T-helper 17 cell (primary cell): ENCODE measurements around the gene ZFP91. TPM values are rescaled to one million over a fixed set of nuclear protein-coding genes. Genes with fewer than 3 reads are reported as not detected.
"Not testable (repeated sequence)": the region's sequence is repeated elsewhere in the genome, so short reads cannot be mapped to it uniquely, and the experiment has no call there.

Experiments
- ATAC-seq: fragments of 150-1000 bp; cut with Tn5 transposase; 2 replicates; pipeline ENCODE4 v1.10.0; 2021; ENCODE audit warnings: mild to moderate bottlenecking, moderate library complexity
- DNase-seq, 3 donors: peaks; one replicate each; pipeline versions ENCODE4 v3.0.0 to v3.0.0-alpha.2; 2020 to 2021
- H3K9me3 ChIP-seq: one replicate; pipeline ENCODE4 v1.7.0; 2013; ENCODE audit warnings: low read length, mild to moderate bottlenecking; ENCODE audit not compliant: control insufficient read depth, poor library complexity, severe bottlenecking
- H3K27ac Mint-ChIP-seq: one replicate; pipeline ENCODE4 v1.8.0; 2022; ENCODE audit warnings: mild to moderate bottlenecking, moderate library complexity, mixed read lengths
- H3K27me3 Mint-ChIP-seq: one replicate; pipeline ENCODE4 v1.8.0; 2022; ENCODE audit warnings: mixed read lengths
- H3K36me3 Mint-ChIP-seq: one replicate; pipeline ENCODE4 v1.8.0; 2022; ENCODE audit warnings: low read depth, mixed read lengths
- H3K4me1 Mint-ChIP-seq: one replicate; pipeline ENCODE4 v1.8.0; 2022; ENCODE audit warnings: mild to moderate bottlenecking, mixed read lengths
- H3K4me3 Mint-ChIP-seq: one replicate; pipeline ENCODE4 v1.8.0; 2022; ENCODE audit warnings: mild to moderate bottlenecking, moderate library complexity, mixed read lengths
- total RNA-seq, 4 donors: library from RNA in 2 of 4; stranded (reverse) in 2 of 4; gene quantifications; one replicate each; pipeline ENCODE4 v1.2.3 and lab custom pipeline; 2022 to 2026

The ZFP91 gene, protein sequence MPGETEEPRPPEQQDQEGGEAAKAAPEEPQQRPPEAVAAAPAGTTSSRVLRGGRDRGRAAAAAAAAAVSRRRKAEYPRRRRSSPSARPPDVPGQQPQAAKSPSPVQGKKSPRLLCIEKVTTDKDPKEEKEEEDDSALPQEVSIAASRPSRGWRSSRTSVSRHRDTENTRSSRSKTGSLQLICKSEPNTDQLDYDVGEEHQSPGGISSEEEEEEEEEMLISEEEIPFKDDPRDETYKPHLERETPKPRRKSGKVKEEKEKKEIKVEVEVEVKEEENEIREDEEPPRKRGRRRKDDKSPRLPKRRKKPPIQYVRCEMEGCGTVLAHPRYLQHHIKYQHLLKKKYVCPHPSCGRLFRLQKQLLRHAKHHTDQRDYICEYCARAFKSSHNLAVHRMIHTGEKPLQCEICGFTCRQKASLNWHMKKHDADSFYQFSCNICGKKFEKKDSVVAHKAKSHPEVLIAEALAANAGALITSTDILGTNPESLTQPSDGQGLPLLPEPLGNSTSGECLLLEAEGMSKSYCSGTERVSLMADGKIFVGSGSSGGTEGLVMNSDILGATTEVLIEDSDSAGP
- total RNA-seq (10 to 100 TPM; 36.1 to 43.2 TPM), total RNA-seq (lab: John Stamatoyannopoulos, UW) (63.0 to 79.7 reads per million in 2 donors)

DNA sequence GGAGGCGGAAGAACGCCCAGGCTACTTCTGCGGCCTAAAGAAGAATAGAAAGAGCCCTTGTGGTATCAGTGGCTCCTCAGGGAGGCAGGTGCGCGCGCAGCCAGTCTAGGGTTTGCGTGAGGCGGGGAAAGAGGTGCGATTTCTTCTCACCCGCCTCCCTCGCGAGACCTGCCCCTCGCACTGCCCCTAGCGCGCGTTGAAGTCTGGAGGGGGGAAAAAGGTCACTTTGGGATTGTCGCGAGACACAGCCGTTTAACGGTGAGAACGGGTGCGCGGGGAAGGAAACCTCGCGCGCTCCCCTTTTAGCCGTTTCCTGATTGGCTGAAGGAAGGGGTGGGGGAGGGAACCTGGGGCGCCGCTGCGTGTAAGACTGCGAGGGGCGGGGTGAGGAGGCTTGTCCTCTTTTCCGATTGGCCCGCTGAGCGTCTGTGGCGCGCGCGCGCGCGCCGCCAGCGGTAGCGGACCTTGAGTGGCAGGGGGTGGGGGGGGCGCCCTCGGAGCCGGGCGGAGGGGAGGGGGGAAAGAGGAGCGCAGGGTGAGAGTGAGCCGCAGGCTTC, at the start of gene ZFP91:
TSS of gene ZFP91 (plus strand) at position 429 of the 557 bp plus-strand sequence. CDS start 219 bp downstream, outside the sequence.
- peak within 1 kb of the TSS; percentile 100 for H3K27ac Mint-ChIP-seq
- peak; percentile 83 to 97 (median 95) for DNase-seq
- no peaks in the 10 kb centered on the region for H3K27me3 Mint-ChIP-seq
- ATAC-seq, result peak; percentile 63
- H3K36me3 Mint-ChIP-seq, result peaks cover 7% of the 10 kb centered on the region
- peaks cover 55% of the 10 kb centered on the region for H3K4me1 Mint-ChIP-seq
- no peaks in the 10 kb centered on the region for H3K9me3 ChIP-seq
- peak within 1 kb of the TSS; percentile 98 for H3K4me3 Mint-ChIP-seq

DNA sequence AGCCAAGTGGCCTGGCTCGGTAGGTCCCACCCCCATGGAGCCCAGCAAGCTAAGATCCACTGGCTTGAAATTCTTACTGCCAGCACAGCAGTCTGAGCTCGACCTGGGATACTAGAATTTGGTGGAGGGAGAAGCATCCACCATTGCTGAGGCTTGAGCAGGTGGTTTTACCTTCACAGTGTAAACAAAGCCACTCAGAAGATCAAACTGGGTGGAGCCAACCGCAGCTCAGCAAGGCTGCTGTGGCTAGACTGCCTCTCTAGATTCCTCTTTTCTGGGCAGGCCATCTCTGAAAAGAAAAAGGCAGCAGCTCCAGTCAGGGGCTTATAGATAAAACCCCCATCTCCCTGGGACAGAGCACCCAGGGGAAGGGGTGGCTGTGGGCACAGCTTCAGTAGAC, 48.6 kb upstream of the ZFP91 start:
- ATAC-seq (peak; percentile 79), DNase-seq (no peak)
- Mint-ChIP-seq H3K36me3 (peaks cover 19% of the 10 kb centered on the region), H3K27me3 (no peaks in the 10 kb centered on the region), H3K4me3 (no peak overlapping the region), H3K4me1 (peaks cover 34% of the 10 kb centered on the region), H3K27ac (peak overlapping the region; percentile 94)
- H3K9me3 ChIP-seq, result no peaks in the 10 kb centered on the region

DNA sequence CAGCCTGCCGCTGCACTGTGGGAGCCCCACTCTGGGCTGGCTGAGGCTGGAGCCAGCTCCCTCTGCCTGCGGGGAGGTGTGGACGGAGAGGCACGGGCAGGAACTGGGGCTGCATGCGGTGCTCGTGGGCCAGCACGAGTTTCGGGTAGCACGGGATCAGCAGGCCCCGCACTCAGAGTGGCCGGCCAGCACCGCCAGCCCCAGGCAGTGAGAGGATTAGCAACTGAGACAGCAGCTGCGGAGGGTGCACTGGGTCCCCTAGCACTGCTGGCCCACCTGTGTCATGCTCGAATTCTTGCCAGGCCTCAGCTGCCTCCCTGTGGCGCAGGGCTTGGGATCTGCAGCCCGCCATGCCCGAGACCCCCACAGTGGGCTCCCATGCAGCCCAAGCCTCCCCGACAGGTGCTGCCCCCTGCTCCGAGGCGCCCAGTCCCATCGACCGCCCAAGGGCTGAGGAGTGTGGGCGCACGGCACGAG, 47.0 kb upstream of the ZFP91 start:
- ATAC-seq, result no peak

DNA sequence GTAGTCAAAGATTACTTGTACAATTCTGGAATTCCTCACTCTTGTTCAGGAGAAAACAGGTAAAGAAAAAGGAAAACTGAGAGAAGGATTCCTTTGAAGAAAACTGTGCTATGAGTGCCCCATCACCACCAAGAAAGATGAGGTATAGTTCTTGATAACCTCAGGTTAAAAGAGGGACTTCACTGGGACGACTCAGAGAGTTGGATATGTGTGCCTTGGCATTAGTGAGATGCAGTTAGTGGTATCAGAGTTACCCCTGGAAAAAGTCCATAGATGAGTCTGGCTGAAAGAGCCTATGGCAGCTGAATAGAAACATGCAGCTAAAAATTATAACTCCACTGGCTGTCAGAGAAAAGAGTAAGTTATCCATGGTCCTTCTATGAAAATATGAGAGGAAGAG, 32.0 kb upstream of the ZFP91 start:
- H3K9me3 ChIP-seq, result no peaks in the 10 kb centered on the region
- Mint-ChIP-seq H3K27me3 (no peaks in the 10 kb centered on the region), H3K36me3 (peaks cover 21% of the 10 kb centered on the region), H3K4me3 (no peak overlapping the region), H3K4me1 (peaks cover 8% of the 10 kb centered on the region), H3K27ac (no peak overlapping the region)
- DNase-seq (no peak), ATAC-seq (no peak)

More for the DNA sequence above, 47.0 kb upstream of the ZFP91 start:
- H3K4me1 Mint-ChIP-seq, result peaks cover 32% of the 10 kb centered on the region
- DNase-seq, result no peak
- H3K36me3 Mint-ChIP-seq, result peaks cover 17% of the 10 kb centered on the region
- H3K4me3 Mint-ChIP-seq, result no peak overlapping the region
- no peaks in the 10 kb centered on the region for H3K27me3 Mint-ChIP-seq
- no peaks in the 10 kb centered on the region for H3K9me3 ChIP-seq
- H3K27ac Mint-ChIP-seq, result no peak overlapping the region

DNA sequence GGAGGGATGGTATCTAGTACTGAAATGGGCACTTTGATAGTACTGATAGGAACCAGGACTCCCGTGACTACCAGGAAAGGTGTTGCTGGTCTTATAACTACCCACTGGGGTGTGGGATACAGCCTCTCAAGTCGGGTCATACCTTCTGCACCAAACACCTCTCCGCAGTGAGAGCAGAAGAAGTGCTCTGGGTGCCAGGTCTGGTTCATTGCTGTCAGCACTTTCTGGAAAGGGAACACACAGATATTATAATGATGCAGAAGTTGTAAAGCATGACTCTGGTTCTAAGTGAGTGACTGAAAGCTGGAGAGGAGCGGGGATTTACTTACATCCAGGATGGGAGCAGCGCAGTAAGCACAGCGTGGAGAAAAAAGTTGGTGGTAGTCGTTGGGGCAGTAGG, 29.2 kb upstream of the ZFP91 start:
- H3K9me3 ChIP-seq, result no peaks in the 10 kb centered on the region
- no peaks in the 10 kb centered on the region for H3K27me3 Mint-ChIP-seq
- DNase-seq (no peak), ATAC-seq (no peak)
- H3K4me3 Mint-ChIP-seq, result no peak overlapping the region
- peak overlapping the region; percentile 78 for H3K27ac Mint-ChIP-seq
- peaks cover 33% of the 10 kb centered on the region for H3K36me3 Mint-ChIP-seq
- peaks cover 13% of the 10 kb centered on the region for H3K4me1 Mint-ChIP-seq

DNA sequence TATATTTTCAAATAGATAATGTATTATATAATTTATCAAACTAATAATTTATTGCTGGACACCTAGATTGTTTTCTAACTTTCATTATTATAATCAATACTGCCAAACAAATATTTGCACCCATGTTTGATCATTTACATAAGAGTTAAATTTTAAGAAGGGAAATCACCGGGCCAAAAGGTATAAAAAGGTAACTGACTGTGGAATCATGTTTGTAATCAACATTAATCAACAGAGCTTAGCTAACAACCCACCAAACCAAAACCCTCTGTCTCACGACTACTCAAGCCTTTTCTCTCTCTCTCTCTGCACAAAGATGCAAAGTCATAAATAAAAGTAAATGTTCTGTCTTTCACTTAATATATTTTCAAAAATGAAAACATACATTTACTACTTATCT, 18.0 kb upstream of the ZFP91 start:
- Mint-ChIP-seq H3K4me3 (no peak overlapping the region), H3K27ac (peak overlapping the region; percentile 95), H3K27me3 (no peaks in the 10 kb centered on the region), H3K4me1 (peaks cover 47% of the 10 kb centered on the region), H3K36me3 (peaks cover 10% of the 10 kb centered on the region)
- no peaks in the 10 kb centered on the region for H3K9me3 ChIP-seq
- ATAC-seq (no peak), DNase-seq (no peak)

DNA sequence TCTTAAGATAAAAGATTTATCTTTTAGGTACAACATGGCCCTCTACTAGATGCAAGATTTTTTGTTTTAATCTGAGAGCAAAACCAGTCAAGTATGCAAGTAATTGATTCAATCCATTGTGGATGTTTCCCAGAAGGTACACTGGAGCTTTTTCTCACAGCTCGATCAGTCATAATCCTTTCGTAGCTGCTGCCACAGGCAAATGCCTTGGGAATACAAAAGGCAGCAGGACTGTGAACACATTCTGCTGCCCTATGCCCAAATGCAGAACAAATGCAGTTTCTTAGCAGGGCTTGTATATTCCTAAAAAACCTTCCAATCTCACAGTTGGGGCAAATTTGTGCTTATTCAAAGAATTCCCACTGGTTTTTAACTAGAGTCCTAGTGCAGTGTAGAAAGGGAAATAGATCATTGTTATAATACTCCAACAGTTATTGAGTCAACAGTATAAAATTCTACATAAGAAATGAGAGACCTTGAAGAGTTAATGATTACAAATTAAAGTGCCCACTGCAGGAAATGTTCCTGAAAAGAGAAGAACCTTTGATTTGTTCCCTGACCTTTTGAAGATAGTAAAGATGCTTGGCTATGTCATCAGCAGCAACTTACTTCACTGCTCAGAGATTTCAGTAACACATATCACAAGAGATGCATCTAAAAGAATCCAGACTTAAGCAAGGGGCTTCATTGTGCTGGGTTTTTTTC, 17.3 kb upstream of the ZFP91 start:
- Mint-ChIP-seq H3K27ac (peak overlapping the region; percentile 95), H3K4me3 (no peak overlapping the region), H3K4me1 (peaks cover 47% of the 10 kb centered on the region), H3K27me3 (no peaks in the 10 kb centered on the region), H3K36me3 (peaks cover 10% of the 10 kb centered on the region)
- no peaks in the 10 kb centered on the region for H3K9me3 ChIP-seq
- DNase-seq, result no peak
- ATAC-seq, result no peak

DNA sequence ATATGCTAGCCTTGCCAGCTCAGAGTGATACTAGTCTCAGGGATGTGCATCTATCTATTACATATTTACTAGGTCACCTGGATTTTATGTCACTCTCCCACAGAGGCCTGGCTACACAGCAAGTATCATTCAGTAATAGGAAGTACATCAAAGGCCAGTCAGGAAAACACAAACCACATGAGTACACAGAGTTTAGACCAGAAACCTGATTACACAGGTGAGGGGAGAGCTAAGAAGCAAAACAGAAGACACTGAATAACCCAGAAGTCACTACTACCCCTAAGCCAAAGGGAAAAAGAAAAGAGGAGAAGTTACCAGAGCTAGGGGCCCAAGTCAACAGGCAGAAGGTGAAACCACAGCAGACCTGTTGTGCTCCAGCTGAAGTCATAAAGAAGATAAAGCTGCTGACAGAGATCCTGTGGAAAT, 16.5 kb upstream of the ZFP91 start:
- peaks cover 8% of the 10 kb centered on the region for H3K36me3 Mint-ChIP-seq
- DNase-seq (no peak), ATAC-seq (peak; percentile 79)
- H3K4me3 Mint-ChIP-seq, result peak overlapping the region; percentile 89
- peak overlapping the region; percentile 95 for H3K27ac Mint-ChIP-seq
- H3K9me3 ChIP-seq, result no peaks in the 10 kb centered on the region
- H3K4me1 Mint-ChIP-seq, result peaks cover 40% of the 10 kb centered on the region
- no peaks in the 10 kb centered on the region for H3K27me3 Mint-ChIP-seq

DNA sequence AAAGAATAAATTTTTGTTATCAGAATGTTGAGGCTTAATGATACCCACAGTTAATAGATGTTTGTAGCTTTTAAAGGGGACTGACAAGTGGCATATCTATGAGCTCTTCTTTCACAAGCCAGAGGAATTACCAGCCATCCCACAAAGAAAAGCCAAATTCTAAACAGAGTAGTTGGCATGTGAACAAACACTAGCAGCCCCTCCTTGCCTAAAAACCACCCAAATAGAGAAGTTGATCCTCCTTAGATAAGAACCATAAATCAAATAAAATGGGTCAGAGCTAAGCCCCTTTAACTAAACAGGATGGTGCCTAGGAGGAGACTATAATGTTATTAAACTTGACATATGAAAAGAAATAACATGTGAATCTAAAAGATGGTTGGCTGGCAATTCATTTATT, 14.6 kb upstream of the ZFP91 start:
- DNase-seq, result no peak
- peak; percentile 35 for ATAC-seq
- Mint-ChIP-seq H3K4me1 (peaks cover 49% of the 10 kb centered on the region), H3K27me3 (no peaks in the 10 kb centered on the region), H3K27ac (peak overlapping the region; percentile 94), H3K36me3 (peaks cover 11% of the 10 kb centered on the region), H3K4me3 (peak overlapping the region; percentile 79)
- H3K9me3 ChIP-seq, result no peaks in the 10 kb centered on the region

DNA sequence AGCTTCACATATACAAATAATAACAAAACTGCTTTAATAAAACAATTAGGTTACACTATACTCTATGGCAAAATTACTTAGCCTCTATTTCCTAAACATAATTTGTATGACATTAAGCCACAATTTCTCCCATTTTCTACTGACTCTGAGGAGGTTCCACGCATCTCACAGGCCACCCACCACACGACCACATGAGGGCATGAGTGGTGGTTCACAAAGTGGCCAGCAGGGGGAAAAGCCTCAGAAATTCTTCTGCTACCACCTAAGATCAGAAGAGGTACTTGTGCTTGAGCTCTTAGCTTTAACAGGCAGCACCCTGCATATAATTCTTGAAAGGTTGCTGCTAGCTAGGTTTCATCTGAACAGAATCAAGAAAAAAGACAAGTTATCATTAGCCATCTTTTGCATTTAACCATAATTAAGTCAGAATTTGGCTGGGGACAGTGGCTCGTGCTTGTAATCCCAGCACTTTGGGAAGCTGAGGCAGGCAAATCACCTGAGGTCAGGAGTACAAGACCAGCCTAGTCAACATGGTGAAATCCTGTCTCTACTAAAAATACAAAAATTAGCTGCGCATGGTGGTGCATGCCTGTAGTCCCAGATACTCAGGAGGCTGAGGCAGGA, 10.9 kb upstream of the ZFP91 start:
- Mint-ChIP-seq H3K4me3 (peak overlapping the region; percentile 81), H3K36me3 (peaks cover 8% of the 10 kb centered on the region), H3K27ac (peak overlapping the region; percentile 94), H3K27me3 (no peaks in the 10 kb centered on the region), H3K4me1 (peaks cover 43% of the 10 kb centered on the region)
- H3K9me3 ChIP-seq, result no peaks in the 10 kb centered on the region
- ATAC-seq (peak; percentile 98), DNase-seq (peak; percentile 52 to 64 (median 63))

DNA sequence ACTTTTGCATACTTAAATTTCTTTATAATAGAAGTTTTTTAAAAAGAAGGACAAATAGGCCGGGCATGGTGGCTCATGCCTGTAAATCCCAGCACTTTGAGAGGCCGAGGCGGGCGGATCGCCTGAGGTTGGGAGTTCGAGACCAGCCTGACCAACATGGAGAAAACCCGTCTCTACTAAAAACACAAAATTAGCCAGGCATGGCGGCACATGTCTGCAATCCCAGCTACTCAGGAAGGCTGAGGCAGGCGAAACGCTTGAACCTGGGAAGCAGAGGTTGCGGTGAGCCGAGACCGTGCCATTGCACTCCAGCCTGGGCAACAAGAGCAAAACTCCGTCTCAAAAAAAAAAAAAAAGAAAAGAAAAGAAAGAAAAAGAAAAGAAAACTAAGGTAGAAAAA, 6.0 kb upstream of the ZFP91 start:
- ATAC-seq, DNase-seq, H3K9me3 ChIP-seq, H3K27me3 Mint-ChIP-seq: not testable (repeated sequence)
- H3K4me3 Mint-ChIP-seq, result peak overlapping the region; percentile 98
- peak overlapping the region; percentile 100 for H3K27ac Mint-ChIP-seq
- H3K36me3 Mint-ChIP-seq, result peaks cover 12% of the 10 kb centered on the region
- peaks cover 54% of the 10 kb centered on the region for H3K4me1 Mint-ChIP-seq

DNA sequence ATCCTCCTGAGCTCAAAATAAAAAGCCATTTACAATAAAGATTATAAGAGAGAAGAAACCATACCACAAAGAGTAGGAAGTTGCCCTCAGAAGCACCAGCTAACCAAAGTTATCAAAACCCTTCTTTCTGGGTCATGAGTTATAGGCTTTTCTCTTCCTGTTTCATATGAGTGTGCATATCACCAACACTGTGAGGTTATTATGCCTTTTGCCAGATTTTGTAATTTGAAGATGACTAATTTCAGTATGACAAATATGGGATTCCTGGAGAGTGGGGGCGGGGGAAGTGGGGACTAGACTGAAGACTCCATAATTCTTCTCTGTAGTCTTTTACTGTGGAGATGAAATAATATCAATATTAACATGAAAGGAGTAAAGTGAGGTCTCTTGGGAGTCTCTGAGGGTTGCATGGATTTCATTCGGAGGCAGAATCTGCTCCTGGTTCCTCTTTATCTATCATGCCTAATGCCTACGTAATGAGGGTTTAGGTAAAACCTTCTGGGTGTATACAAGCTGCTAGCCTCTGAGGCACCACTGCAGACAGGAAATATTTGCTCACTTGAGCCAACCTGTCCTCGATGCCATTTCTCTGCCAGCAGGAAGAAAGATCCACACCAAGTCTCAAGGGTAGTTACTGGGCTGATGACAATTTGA, 5.3 kb upstream of the ZFP91 start:
- peaks cover 9% of the 10 kb centered on the region for H3K36me3 Mint-ChIP-seq
- peak overlapping the region; percentile 100 for H3K27ac Mint-ChIP-seq
- peak overlapping the region; percentile 98 for H3K4me3 Mint-ChIP-seq
- peaks cover 53% of the 10 kb centered on the region for H3K4me1 Mint-ChIP-seq
- ATAC-seq (peak; percentile 34), DNase-seq (peak in 1 of 3 donors; percentile 48)
- H3K9me3 ChIP-seq, result no peaks in the 10 kb centered on the region
- H3K27me3 Mint-ChIP-seq, result no peaks in the 10 kb centered on the region
